Middle frontal gyrus (tissue), 1 donor: ENCODE results near the gene DHX9.

ENCODE experiments used
- DNase-seq: peaks from one replicate; pipeline ENCODE4 v3.0.0-alpha.2; 2015; ENCODE audit warnings: low spot score; ENCODE audit errors: extremely low spot score

DHX9 gene

GRCh38 chr1:182841368-182841988 is 2.3 kb downstream of the DHX9 start:
- DNase-seq, result no peak

- DNase-seq, result no peak
These were observed 3.1 kb downstream of the DHX9 start for GRCh38 chr1:182842265-182842664.

- no peak for DNase-seq
These were observed 6.2 kb downstream of the DHX9 start for GRCh38 chr1:182845379-182845778.

DNA sequence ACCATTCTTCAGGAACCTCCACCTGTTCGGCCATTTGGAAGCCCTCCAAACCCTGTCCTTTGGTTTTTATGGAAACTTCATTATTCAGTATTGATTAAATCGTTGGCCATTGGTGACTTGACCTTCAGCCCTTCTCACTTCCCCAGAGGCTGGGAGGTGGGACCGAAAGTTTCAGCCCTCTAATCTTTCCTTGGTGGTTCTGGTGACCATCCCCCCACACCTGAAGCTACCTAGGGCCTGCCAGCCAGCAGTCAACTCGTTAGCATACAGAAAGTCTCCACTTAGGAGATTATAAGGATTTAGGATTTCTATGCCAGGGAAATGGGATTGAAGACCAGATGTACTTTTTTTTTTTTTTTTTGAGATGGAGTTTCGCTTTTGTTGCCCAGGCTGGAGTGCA is 6.7 kb downstream of the DHX9 start:
- DNase-seq, result no peak

- no peak for DNase-seq
These were observed 8.0 kb downstream of the DHX9 start for GRCh38 chr1:182847105-182847504.

GRCh38 chr1:182848736-182849135 is 9.6 kb downstream of the DHX9 start:
- DNase-seq, result no peak

DNA sequence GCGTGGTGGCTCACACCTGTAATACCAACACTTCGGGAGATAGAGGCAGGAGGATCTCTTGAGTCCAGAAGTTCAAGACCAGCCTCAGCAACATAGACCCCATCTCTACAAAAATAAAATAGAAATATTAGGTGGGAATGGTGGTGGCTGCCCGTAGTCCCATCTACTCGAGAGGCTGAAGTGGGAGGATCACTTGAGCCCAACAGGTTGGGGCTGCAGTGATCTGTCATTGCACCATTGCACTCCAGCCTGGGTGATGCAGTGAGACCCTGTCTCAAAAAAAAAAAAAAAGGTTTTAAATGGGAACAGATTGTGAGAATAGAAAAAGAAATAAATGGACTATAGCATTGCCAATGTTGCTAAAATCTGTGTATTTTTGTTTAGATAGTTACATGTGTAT is 11.2 kb downstream of the DHX9 start:
- DNase-seq, result no peak

DNA sequence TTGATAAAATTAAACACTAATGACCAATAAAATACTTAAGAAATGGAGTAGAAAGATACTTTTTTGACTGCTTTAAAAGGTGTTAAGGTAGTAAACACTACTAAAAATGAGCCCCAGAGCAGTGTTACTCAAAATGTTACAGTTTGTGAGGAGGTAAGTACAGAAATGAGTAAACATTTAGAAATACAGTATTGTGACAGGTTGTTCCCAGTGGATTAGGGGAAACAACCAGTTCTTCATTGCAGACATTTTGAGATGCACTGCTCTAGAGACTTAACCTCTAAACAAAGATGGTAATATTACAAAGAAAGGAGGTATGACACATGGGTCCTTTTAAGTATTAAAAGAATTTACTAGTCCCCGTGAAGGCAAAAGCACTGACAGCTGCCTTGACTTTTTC is 12.7 kb downstream of the DHX9 start:
- DNase-seq, result no peak

DNA sequence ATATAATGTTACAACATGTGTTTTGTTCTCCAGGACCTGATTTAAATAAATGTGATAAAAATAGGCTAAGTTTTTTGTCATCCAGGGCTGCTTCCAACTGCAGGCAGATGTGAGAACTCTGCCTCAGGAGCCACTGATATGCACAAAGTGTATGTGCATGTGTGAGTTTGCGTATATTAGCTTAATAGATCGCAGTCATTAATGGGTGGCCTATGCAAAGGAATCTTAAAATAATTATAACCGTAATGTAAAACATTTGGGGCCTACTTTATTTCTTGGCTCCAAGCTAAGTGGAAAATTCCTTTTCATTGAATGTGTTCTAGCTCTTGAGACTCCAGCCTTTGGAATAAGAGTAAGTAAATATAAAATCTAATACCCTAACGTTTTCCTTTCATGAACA is 16.8 kb downstream of the DHX9 start:
- no peak for DNase-seq

DNA sequence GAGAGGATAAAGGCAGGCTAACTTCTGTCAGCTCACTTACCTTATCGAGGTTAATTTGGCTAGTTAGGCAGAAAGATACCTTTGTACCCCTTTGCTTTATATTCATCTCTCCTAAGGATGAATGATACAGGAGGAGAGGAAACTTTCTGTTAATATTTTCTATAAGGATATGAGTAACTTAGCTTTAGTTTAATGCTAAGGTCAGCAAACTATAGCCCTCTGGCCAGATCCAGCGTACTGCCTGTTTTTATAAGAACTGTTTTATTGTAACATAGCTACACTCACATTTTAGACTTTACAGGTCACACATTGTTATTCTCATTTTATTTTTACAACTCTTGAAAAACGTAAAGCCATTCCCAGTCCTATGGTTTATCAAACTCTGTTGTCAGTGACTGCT is 18.1 kb downstream of the DHX9 start:
- no peak for DNase-seq

DNA sequence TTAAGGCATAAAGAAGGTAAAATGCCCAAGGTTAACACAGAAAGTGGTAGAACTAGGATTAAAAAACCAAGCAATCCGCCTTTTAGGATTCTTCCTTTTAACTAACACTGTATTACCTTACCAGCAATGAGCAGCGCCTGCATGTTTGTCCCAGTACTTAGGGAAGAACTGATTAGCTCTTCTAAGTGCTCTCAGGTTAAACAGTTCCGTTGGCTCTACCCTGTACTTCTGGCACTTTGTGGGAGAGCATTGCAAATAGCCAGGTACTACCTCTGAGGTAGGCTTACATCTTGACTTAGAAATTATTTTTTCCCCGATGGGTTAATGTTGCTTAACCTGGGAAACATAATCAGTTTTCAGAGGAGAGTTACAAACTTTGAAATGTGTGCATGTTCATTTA is 21.5 kb downstream of the DHX9 start:
- no peak for DNase-seq

DNA sequence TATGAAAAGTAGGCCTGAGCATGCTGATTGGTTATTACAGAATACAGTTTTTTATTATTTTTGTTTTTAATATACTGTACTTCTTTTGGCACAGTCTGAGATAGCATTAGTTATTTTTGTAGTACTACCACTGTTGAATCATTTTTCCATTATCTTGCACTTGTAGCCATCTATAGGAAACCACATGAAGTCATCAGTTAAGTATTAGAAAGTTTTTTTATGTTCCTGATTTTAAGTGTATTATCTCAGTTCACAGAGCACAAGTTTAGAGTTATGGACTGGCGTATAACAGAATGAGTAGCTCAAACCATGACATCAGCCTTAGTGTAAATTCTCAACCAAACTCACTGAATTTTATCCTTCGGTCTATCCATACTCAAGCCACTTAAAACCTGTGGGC is 22.8 kb downstream of the DHX9 start:
- DNase-seq, result no peak

- DNase-seq, result no peak
These were observed 23.7 kb downstream of the DHX9 start for GRCh38 chr1:182862827-182863226.

- no peak for DNase-seq
These were observed 24.8 kb downstream of the DHX9 start for GRCh38 chr1:182863940-182864339.

- DNase-seq, result no peak
These were observed 28.7 kb downstream of the DHX9 start for GRCh38 chr1:182867861-182868260.

DNA sequence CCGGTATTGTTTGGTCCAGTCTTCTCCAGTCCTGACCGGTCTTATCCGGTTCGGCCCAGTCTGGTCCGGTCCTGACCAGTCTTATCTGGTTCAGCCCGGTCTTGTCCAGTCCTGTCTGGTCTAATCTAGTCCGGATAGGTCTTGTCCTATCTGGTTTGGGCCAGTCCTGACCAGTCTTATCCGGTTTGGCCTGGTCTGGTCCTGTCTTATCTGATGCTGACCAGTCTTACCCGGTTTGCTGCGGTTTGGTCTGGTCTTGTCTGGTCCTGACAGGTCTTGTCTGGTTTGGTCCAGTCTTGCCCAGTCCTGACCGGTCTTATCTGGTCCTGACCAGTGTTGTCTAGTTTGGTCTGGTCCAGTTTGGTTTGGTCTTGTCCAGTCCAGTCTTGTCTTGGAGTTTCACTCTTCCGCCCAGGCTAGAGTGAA is 30.1 kb downstream of the DHX9 start:
- no peak for DNase-seq

DNA sequence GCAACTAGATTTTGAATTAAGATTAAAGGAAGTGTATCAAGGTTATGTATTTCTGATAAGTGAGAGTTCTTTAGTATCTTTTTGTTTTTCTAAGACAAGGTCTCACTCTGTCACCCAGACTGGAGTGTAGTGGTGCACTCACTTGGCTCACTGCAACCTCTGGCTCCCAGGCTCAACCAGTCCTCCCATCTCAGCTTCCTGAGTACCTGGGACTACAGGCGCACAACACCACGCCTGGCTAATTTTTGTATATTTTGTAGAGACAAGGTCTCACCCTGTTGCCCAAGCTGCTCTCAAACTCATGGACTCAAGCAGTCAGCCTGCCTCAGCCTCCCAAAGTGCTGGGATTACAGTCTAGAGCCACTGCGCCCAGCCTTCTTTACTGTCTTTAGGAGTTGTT is 33.7 kb downstream of the DHX9 start:
- no peak for DNase-seq

DNA sequence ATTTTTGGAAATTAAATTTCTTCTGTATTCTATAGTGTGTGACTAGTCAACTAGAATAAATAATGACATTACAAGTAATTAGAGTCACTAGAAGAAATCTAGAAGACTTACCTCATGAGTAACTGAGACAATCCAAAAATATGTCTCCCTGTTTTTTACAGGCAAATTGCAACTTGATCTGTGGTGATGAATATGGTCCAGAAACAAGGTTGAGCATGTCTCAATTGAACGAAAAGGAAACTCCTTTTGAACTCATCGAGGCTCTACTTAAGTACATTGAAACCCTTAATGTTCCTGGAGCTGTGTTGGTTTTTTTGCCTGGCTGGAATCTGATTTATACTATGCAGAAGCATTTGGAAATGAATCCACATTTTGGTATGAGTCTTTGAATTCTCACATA is 36.7 kb downstream of the DHX9 start:
- DNase-seq, result no peak

GRCh38 chr1:182877331-182877730 is 38.2 kb downstream of the DHX9 start:
- no peak for DNase-seq

- DNase-seq, result no peak
These were observed 38.7 kb downstream of the DHX9 start for GRCh38 chr1:182877842-182878241.

- no peak for DNase-seq
These were observed 45.7 kb downstream of the DHX9 start for GRCh38 chr1:182884872-182885271.

DNA sequence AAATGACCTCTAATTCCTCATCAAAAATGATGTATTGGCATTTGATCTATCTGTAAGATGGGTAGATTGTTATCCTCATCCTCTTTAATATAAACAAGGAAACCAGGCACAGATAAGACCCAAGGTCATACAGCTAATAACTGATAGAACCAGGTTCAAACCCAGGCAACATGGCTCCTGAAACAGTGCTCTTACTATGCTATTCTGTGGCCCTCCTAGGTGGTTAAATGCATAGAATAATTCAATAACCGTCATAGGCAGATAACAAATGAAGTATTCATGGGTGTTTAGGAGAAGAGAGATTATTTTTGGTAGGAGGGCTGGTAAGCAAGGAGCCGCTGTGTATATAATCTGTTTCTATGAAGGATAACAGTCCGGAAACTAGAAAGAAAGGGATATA is 46.4 kb downstream of the DHX9 start:
- no peak for DNase-seq

GRCh38 chr1:182886985-182887384 is 47.8 kb downstream of the DHX9 start:
- DNase-seq, result no peak
